Kidney (tissue), 14 donors: ENCODE data around the gene TMEM43. TPM values are rescaled to one million over a fixed set of nuclear protein-coding genes. Genes with fewer than 3 reads are reported as not detected.

Experiments
- DNase-seq, 5 donors: peaks; one replicate each; pipeline ENCODE4 v3.0.0-alpha.2; 2013 to 2020
- FAIRE-seq: peaks from 2 replicates; lab custom pipeline; 2012; peaks lifted over from hg19 to GRCh38; lab: Jason Lieb, UNC
- H3K27ac ChIP-seq, 2 donors: one replicate each; pipeline ENCODE4 v1.7.0; 2013; ENCODE audit warnings: low read depth in 2 of 2, low read length in 2 of 2, inconsistent platforms in 1 of 2
- H3K27me3 ChIP-seq: one replicate; pipeline ENCODE4 v1.7.1; 2013; ENCODE audit warnings: low read length, inconsistent platforms; ENCODE audit not compliant: control insufficient read depth, insufficient read depth
- H3K36me3 ChIP-seq, 3 donors: one replicate each; pipeline versions ENCODE4 v1.7.0 to v1.7.1; 2013; ENCODE audit warnings: low read length in 3 of 3, control low read depth in 1 of 3, inconsistent platforms in 1 of 3; ENCODE audit not compliant: insufficient read depth in 3 of 3, control insufficient read depth in 2 of 3
- H3K4me1 ChIP-seq, 3 donors: one replicate each; pipeline versions ENCODE4 v1.7.0 to v1.7.1; 2013; ENCODE audit warnings: low read length in 3 of 3, inconsistent platforms in 1 of 3, low read depth in 1 of 3; ENCODE audit not compliant: control insufficient read depth in 2 of 3, insufficient read depth in 2 of 3
- H3K4me3 ChIP-seq, 3 donors: one replicate each; pipeline versions ENCODE4 v1.7.0 to v1.8.1; 2013; ENCODE audit warnings: low read length in 3 of 3, control low read depth in 1 of 3, inconsistent platforms in 1 of 3
- H3K9ac ChIP-seq, 3 donors: one replicate each; pipeline versions ENCODE4 v1.7.0 to v1.7.1; 2013; ENCODE audit warnings: low read length in 3 of 3, control low read depth in 1 of 3, inconsistent platforms in 1 of 3
- H3K9me3 ChIP-seq, 3 donors: one replicate each; pipeline versions ENCODE4 v1.7.0 to v1.7.1; 2013; ENCODE audit warnings: low read length in 3 of 3, control low read depth in 1 of 3, inconsistent platforms in 1 of 3; ENCODE audit not compliant: control insufficient read depth in 2 of 3, insufficient read depth in 1 of 3
- intact Hi-C: fragments of 100-400 bp; cut with DNase I; formaldehyde crosslinking; loops from one replicate; pipeline ENCODE4 v1.11.1; 2022
- polyA plus RNA-seq: library from polyadenylated mRNA; stranded (reverse); fragments of 350-450 nt; fragmentation: Illumina TruSeq; extraction: RNeasy Lipid Tissue Mini Kit (QIAGEN cat#74804); gene quantifications from one replicate; pipeline ENCODE4 v1.2.3, GENCODE V29; 2014; ENCODE audit warnings: low read depth, low replicate concordance; ENCODE audit not compliant: insufficient read depth
- total RNA-seq: library from RNA; stranded (reverse); fragmentation: NEBNext Ultra II Directional; extraction: Animal tissue kit (Norgen Biotek cat#: 25700); gene quantifications from one replicate; pipeline ENCODE4 v1.2.1, GENCODE V29; 2021
- TF ChIP-seq, protein P1 (sequence below): IDR thresholded peaks from 3 replicates; pipeline ENCODE4 v1.5.1; 2012; ENCODE audit warnings: mild to moderate bottlenecking, moderate library complexity, borderline replicate concordance; ENCODE audit not compliant: insufficient read depth; ENCODE audit errors: extremely low read depth
- donor health status: control.
- donor health status: control.
- donor health status: control.
- donor health status: control.
- donor health status: control.
- donor health status: DM: yes; HTN: yes; CAD: no.
- donor health status: Normal renal cell carcinoma (clear cell type).

TMEM43 gene
- total and polyA plus RNA-seq, 2 donors from 2014 or later: 27.6 to 86.5 TPM

DNA sequence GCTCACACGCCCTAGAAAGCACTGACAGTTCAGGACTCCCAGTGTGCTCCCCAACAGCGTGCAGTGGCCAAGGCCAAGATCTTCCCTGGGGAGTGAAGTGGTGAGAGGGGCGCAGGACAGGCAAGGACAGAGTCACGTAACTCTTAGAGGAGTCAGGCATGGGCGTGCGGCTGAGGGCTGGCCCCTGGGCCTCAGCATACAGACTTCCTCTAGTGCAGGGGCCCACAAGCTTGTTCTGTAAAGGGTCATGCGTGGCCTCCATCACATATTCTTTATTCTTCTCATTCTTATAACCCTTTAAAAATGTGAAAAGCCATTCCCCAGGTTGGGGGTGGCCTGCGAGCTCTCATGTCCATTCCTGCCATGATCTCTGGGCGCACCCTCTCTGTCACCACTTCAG lies 25.2 kb downstream of the TMEM43 start:
- Histone ChIP-seq H3K4me3 (no peak overlapping the region), H3K9me3 (no peaks in the 10 kb centered on the region), H3K27ac (no peak overlapping the region), H3K27me3 (no peaks in the 10 kb centered on the region), H3K4me1 (peaks cover 0 to 9% (median 8%) of the 10 kb centered on the region in 3 donors), H3K36me3 (peaks cover 7 to 61% (median 39%) of the 10 kb centered on the region in 3 donors), H3K9ac (no peak overlapping the region)
- intact Hi-C loops: no loop called here
- FAIRE-seq (no peak), DNase-seq (no peak)
- TF ChIP-seq, protein P1, sequence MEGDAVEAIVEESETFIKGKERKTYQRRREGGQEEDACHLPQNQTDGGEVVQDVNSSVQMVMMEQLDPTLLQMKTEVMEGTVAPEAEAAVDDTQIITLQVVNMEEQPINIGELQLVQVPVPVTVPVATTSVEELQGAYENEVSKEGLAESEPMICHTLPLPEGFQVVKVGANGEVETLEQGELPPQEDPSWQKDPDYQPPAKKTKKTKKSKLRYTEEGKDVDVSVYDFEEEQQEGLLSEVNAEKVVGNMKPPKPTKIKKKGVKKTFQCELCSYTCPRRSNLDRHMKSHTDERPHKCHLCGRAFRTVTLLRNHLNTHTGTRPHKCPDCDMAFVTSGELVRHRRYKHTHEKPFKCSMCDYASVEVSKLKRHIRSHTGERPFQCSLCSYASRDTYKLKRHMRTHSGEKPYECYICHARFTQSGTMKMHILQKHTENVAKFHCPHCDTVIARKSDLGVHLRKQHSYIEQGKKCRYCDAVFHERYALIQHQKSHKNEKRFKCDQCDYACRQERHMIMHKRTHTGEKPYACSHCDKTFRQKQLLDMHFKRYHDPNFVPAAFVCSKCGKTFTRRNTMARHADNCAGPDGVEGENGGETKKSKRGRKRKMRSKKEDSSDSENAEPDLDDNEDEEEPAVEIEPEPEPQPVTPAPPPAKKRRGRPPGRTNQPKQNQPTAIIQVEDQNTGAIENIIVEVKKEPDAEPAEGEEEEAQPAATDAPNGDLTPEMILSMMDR: no peak

DNA sequence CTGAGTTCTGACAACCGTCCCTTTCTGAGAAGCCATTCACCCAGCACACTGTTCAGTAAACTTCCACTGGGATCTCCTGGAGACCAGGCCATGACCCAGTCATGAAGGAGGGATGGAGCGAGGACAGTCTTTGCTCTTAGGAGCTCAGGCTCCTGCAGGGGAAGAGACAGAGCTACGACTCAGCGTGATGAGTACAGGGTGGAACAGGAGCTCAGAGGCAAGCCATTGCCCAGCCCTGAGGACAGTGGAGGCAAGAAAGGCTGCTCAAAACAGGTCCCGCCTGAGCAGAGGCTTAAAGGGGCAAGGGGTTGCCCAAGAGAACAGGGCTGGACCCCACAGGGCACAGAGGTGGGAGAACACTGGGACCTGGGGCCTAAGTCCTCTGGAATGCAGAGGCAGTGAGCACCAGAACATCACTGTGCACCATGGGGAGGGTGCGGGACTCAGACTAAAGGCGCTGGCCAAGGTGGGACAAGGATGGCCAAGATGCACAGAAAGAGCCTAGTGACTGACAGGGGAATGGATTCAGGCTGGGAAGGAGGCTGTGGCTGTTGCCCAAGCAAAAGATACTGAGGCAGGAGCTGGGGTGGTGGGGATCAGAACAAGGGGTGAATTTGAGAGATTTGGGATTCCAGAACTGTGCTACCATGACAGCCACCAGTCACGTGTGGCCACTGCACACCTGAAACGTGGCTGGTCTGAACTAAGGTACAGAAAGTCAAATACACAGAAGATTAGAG lies 25.8 kb downstream of the TMEM43 start:
- intact Hi-C loops: no loop called here
- H3K27ac ChIP-seq: no peak overlapping the region
- TF ChIP-seq, protein P1: no peak
- DNase-seq: no peak
- FAIRE-seq: no peak
- no peak overlapping the region for H3K9ac ChIP-seq
- H3K4me3 ChIP-seq: no peak overlapping the region
- no peaks in the 10 kb centered on the region for H3K27me3 ChIP-seq
- no peaks in the 10 kb centered on the region for H3K9me3 ChIP-seq
- H3K4me1 ChIP-seq: peaks cover 0 to 7% (median 7%) of the 10 kb centered on the region in 3 donors
- H3K36me3 ChIP-seq: peaks cover 4 to 55% (median 39%) of the 10 kb centered on the region in 3 donors

DNA sequence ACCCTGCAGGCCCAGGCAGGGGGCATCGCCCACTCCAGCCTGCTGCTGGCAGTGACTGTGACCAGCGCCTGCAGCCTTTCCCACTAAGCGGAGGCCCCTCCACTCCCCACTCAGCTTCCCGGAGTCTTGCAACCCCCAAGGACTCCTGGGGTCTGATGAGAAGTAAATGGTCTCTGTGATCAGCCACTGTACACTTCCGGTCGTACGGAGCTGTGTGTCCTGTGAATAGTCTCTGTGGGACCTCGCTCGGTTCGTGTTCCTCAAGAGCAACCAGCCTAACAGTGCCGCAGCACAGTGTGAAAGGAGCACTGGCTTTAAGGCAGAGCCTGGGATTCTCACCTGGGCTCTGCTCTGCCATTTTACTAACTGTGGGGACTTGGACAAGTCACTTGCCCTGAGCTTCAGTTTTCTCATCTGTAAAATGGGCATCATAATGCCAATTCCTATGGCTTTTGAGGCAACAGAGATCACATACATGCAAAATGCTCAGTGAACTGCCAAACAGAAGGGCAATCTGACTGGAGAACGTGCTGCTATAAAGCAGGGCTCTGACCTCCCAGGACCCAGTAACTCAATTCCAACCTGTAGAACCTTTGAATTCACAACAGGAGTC lies 26.7 kb downstream of the TMEM43 start:
- Histone ChIP-seq H3K27ac (no peak overlapping the region), H3K4me1 (peaks cover 0 to 7% (median 7%) of the 10 kb centered on the region in 3 donors), H3K9ac (no peak overlapping the region), H3K9me3 (no peaks in the 10 kb centered on the region), H3K36me3 (peaks cover 4 to 53% (median 39%) of the 10 kb centered on the region in 3 donors), H3K4me3 (no peak overlapping the region), H3K27me3 (no peaks in the 10 kb centered on the region)
- intact Hi-C loops: no loop called here
- no peak for DNase-seq
- TF ChIP-seq, protein P1: no peak
- no peak for FAIRE-seq
